K562 (cell line): Measurements from ENCODE around the gene LYPD3. TPM values are rescaled to one million over a fixed set of nuclear protein-coding genes. Genes with fewer than 3 reads are reported as not detected.
A peak's percentile ranks its signal among the peaks of the same experiment; 100 is the strongest.

ENCODE experiments used
- CBFA2T3 ChIP-seq: fragments of 450-650 bp; IDR thresholded peaks from 2 replicates; pipeline ENCODE4 v1.6.1; 2017
- FOXJ3 ChIP-seq: sonication (generic); formaldehyde crosslinking; IDR thresholded peaks from 2 replicates; pipeline ENCODE4 v1.4.0; 2020; ENCODE audit warnings: mild to moderate bottlenecking, missing genetic modification reagents
- FOXO4 ChIP-seq: fragments of 450-650 bp; formaldehyde crosslinking; IDR thresholded peaks from 2 replicates; pipeline ENCODE4 v1.4.0; 2020; ENCODE audit warnings: mild to moderate bottlenecking, moderate library complexity
- HMG20A ChIP-seq: fragments of 450-650 bp; formaldehyde crosslinking; conservative IDR thresholded peaks from 2 replicates; pipeline ENCODE4 v1.4.0; 2020; ENCODE audit warnings: mild to moderate bottlenecking, mixed read lengths
- IFI16 ChIP-seq: fragments of 250-450 bp; sonication (Bioruptor Pico); IDR thresholded peaks from 2 replicates; pipeline ENCODE4 v2.1.2; 2022; ENCODE audit warnings: mild to moderate bottlenecking, inconsistent platforms
- L3MBTL2 ChIP-seq: fragments of 450-650 bp; IDR thresholded peaks from 2 replicates; pipeline ENCODE4 v1.6.1; 2016; ENCODE audit warnings: mild to moderate bottlenecking, moderate library complexity
- MLX ChIP-seq, 2 experiments: fragments of 450-650 bp in 1 of 2; sonication (generic) in 1 of 2; formaldehyde crosslinking; conservative IDR thresholded peaks; 2 replicates each; pipeline versions ENCODE4 v1.4.0 to v1.8.1; 2020 to 2022; ENCODE audit warnings: mild to moderate bottlenecking in 1 of 2, missing genetic modification reagents in 1 of 2
- RNF2 ChIP-seq: sonication (generic); IDR thresholded peaks from 2 replicates; pipeline ENCODE4 v1.6.1; 2016
- SMARCA4 ChIP-seq: fragments of 450-650 bp; IDR thresholded peaks from 2 replicates; pipeline ENCODE4 v1.6.1; 2016
- TEAD1 ChIP-seq, 2 experiments: fragments of 450-650 bp in 1 of 2; sonication (generic) in 1 of 2; formaldehyde crosslinking; IDR thresholded peaks; 2 replicates each; pipeline versions ENCODE4 v1.4.0 to v1.8.0; 2020 to 2022; ENCODE audit warnings: mild to moderate bottlenecking in 2 of 2, missing genetic modification reagents in 1 of 2
- VEZF1 ChIP-seq: fragments of 200-800 bp; sonication (Bioruptor generic); IDR thresholded peaks from 2 replicates; pipeline ENCODE4 v1.6.1; 2017; ENCODE audit warnings: missing genetic modification characterization, missing compliant biosample characterization
- WHSC1 ChIP-seq: IDR thresholded peaks from one replicate; pipeline ENCODE4 v1.6.1; 2012; ENCODE audit warnings: low read length, control low read depth, inconsistent platforms
- ZBTB33 ChIP-seq: sonication (generic); formaldehyde crosslinking; IDR thresholded peaks from 2 replicates; pipeline ENCODE4 v1.8.1; 2023; ENCODE audit warnings: mild to moderate bottlenecking, missing genetic modification reagents
- ZNF146 ChIP-seq: IDR thresholded peaks from one replicate; pipeline ENCODE4 v1.6.1; 2018; ENCODE audit warnings: missing compliant biosample characterization; ENCODE audit not compliant: unreplicated experiment
- polyA plus RNA-seq, 8 experiments: library from polyadenylated mRNA; depleted of rRNA in 4 of 8; stranded (reverse) in 5 of 8; unstranded in 3 of 8; fragments of >200 nt; fragmentation: Nextera tagmentation in 2 of 8; fragmentation: Illumina TruSeq in 1 of 8; extraction: Ambion mirVana in 2 of 8; extraction: Trizol in 1 of 8; gene quantifications; 2 replicates each; pipeline versions ENCODE4 v1.2.1 to v1.2.3, GENCODE V29; 2011 to 2014; ENCODE audit warnings: inconsistent platforms in 1 of 8, missing spikeins in 1 of 8
- total RNA-seq, 7 experiments: library from RNA; depleted of rRNA in 6 of 7; stranded (reverse); fragments of >200 nt in 6 of 7; fragmentation: Illumina TruSeq in 2 of 7; extraction: Trizol in 2 of 7; gene quantifications; 2 replicates each; pipeline versions ENCODE4 v1.2.1 to v1.2.3, GENCODE V29; 2011 to 2021; ENCODE audit warnings: low replicate concordance in 1 of 7
- TF ChIP-seq, protein P1 (sequence below): sonication (generic); formaldehyde crosslinking; IDR thresholded peaks from 2 replicates; pipeline ENCODE4 v1.8.0; 2022; ENCODE audit warnings: mild to moderate bottlenecking, missing genetic modification reagents, borderline replicate concordance
- TF ChIP-seq, protein P2 (sequence below): sonication (generic); formaldehyde crosslinking; IDR thresholded peaks from 2 replicates; pipeline ENCODE4 v1.8.1; 2023; ENCODE audit warnings: missing genetic modification reagents, mild to moderate bottlenecking, borderline replicate concordance

Gene LYPD3
- total and polyA plus RNA-seq, 9 of the 15 experiments (the other 6 are each of a cell fraction or from before 2014, with no cell fraction given), result 0.04 to 0.33 (median 0.20) TPM; not detected in 1

DNA sequence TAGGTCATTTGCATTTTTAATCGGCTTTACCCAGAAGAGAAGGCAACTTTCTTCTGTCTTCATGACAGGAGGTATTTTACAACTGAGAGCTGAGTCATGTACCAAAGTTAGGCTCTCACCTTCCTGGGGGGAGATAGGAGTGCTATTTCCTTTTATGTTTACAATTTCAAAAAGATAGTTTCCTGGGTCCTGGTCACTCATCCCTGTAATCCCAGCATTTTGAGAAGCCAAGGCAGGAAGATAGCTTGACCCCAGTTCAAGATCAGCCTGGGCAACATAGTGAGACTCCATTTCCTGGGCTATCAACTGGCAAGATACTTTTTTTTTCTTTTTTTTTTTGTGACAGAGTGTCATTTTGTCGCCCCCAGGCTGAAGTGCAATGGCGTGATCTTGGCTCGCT is 7.6 kb downstream of the LYPD3 start (continued):
- TF ChIP-seq, protein P1, sequence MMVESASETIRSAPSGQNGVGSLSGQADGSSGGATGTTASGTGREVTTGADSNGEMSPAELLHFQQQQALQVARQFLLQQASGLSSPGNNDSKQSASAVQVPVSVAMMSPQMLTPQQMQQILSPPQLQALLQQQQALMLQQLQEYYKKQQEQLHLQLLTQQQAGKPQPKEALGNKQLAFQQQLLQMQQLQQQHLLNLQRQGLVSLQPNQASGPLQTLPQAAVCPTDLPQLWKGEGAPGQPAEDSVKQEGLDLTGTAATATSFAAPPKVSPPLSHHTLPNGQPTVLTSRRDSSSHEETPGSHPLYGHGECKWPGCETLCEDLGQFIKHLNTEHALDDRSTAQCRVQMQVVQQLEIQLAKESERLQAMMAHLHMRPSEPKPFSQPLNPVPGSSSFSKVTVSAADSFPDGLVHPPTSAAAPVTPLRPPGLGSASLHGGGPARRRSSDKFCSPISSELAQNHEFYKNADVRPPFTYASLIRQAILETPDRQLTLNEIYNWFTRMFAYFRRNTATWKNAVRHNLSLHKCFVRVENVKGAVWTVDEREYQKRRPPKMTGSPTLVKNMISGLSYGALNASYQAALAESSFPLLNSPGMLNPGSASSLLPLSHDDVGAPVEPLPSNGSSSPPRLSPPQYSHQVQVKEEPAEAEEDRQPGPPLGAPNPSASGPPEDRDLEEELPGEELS (CRISPR knock-in tag), result no peak
- TF ChIP-seq WHSC1, result no peak
- TF ChIP-seq HMG20A (CRISPR knock-in tag), result no peak
- TF ChIP-seq FOXJ3 (CRISPR knock-in tag), result no peak
- TF ChIP-seq VEZF1 (CRISPR knock-in tag), result no peak
- TF ChIP-seq, protein P2, sequence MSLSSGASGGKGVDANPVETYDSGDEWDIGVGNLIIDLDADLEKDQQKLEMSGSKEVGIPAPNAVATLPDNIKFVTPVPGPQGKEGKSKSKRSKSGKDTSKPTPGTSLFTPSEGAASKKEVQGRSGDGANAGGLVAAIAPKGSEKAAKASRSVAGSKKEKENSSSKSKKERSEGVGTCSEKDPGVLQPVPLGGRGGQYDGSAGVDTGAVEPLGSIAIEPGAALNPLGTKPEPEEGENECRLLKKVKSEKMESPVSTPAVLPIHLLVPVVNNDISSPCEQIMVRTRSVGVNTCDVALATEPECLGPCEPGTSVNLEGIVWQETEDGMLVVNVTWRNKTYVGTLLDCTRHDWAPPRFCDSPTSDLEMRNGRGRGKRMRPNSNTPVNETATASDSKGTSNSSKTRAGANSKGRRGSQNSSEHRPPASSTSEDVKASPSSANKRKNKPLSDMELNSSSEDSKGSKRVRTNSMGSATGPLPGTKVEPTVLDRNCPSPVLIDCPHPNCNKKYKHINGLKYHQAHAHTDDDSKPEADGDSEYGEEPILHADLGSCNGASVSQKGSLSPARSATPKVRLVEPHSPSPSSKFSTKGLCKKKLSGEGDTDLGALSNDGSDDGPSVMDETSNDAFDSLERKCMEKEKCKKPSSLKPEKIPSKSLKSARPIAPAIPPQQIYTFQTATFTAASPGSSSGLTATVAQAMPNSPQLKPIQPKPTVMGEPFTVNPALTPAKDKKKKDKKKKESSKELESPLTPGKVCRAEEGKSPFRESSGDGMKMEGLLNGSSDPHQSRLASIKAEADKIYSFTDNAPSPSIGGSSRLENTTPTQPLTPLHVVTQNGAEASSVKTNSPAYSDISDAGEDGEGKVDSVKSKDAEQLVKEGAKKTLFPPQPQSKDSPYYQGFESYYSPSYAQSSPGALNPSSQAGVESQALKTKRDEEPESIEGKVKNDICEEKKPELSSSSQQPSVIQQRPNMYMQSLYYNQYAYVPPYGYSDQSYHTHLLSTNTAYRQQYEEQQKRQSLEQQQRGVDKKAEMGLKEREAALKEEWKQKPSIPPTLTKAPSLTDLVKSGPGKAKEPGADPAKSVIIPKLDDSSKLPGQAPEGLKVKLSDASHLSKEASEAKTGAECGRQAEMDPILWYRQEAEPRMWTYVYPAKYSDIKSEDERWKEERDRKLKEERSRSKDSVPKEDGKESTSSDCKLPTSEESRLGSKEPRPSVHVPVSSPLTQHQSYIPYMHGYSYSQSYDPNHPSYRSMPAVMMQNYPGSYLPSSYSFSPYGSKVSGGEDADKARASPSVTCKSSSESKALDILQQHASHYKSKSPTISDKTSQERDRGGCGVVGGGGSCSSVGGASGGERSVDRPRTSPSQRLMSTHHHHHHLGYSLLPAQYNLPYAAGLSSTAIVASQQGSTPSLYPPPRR (CRISPR knock-in tag), result no peak
- TF ChIP-seq SMARCA4, result peak; percentile 52; the same call in 1 of the 2 replicates
- no peak for TF ChIP-seq ZBTB33 (CRISPR knock-in tag)
- 0 out of 2 replicates have a peak, but pooled peaks have one; percentile 13 for TF ChIP-seq L3MBTL2
- TF ChIP-seq CBFA2T3, result peak; percentile 36; the same call in 1 of the 2 replicates
- no peak for TF ChIP-seq ZNF146
- no peak for TF ChIP-seq RNF2
- no peak for TF ChIP-seq MLX (CRISPR knock-in tag; conservative IDR thresholded peaks at IDR 0.05)
- no peak for TF ChIP-seq FOXO4 (CRISPR knock-in tag)
- TF ChIP-seq TEAD1 (CRISPR knock-in tag; IDR thresholded peaks at IDR 0.05), result no peak
- no peak for TF ChIP-seq IFI16 (CRISPR knock-in tag)
